Stimulated activated naive CD8-positive, alpha-beta T cell treated with anti-CD3 and anti-CD28 coated beads, Interleukin-15, Interleukin-2, amounts not matched to agents 100 U/mL and 50 U/mL, for 24 hours (primary cell): ENCODE results near the gene LCOR.
"Not testable (repeated sequence)": the region's sequence is repeated elsewhere in the genome, so short reads cannot be mapped to it uniquely, and the experiment has no call there.

Experiments
- ATAC-seq: fragments of 150-1000 bp; cut with Tn5 transposase; one replicate; pipeline ENCODE4 v1.10.0; 2021
- DNase-seq: peaks from one replicate; pipeline ENCODE4 v3.0.0; 2021

The LCOR gene

DNA sequence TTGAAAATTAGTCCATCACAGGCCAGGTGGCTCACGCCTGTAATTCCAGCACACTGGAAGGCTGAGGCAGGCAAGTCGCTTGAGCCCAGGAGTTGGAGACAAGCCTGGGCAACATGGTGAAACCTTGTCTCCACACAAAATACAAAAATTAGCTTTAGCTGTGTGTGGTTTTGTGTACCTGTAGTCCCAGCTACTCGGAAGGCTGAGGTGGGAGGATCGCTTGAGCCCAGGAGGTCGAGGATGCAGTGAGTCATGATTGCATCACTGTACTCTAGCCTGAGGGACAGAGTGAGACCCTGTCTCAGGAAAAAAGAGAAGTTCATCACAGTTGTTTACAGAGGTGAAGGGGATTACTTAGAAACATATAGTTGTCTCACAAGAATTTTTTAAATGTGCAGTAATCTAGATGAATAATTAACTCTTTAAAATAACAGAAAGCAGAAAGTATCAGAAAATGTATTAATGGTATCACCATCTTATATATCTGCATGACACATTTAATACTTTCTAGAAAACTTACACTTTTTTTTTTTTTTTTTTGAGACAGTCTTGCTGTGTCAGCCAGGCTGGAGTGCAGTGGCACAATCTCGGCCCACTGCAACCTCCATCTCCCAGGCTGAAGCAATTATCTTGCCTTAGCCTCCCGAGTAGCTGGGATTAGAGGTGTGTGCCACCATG is 8.9 kb downstream of the LCOR start:
- peak; percentile 13 for DNase-seq
- ATAC-seq, result peak; percentile 80

DNA sequence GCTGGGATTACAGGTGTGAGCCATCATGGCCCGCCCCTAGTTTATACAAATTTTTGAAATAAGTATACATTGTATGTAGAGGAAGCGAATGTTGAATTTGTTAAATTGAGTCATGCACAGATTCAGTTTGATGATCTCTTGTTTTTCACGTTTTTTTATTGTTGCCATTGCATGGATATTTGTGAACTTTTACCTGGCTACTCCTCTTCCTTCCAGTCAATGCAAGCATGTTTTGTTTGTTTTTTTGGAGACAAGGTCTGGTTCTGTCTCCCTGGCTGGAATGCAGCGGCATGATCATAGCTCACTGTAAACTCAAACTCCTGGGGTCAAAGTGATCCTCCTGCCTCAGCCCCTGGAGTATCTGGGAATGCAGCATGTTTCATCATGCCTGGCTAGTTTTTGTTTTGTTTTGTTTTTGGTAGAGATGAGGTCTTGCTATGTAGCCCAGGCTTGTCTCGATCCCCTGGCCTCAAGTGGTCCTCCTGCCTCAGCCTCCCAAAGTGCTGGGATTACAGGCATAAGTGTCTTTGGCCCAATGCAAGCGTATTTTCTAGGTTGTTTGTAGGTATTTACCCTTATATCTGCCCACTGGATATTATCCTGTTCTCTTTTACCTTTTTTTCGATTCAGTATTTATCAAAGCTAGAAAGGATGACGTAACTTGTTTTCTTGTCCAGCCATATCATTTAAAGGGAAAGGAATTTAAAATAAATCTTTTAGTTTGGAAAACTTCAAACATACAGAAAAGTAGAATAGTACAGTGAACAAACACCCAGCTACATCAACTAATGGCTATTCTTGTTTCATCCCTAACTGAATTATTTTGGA is 11.0 kb downstream of the LCOR start:
- ATAC-seq, result no peak
- no peak for DNase-seq

DNA sequence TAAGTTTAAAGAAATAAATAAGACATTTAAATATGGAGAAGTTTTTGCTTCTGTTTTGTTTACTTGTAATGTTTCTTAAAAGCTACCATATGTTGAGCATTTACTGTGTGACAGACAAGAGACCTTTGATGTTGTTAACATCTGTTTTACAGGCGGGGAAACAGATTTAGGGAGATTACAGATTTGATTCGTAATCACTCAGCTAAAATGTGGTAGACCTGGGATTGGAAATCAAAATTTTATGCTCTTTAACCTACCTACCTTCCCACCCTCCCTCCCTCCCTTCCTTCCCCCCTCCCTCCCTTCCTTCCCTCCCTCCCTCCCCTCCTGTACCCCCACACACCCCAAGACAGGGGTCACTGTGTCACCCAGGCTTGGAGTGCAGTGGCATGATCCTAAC is 11.7 kb downstream of the LCOR start:
- ATAC-seq, result no peak
- DNase-seq, result no peak

DNA sequence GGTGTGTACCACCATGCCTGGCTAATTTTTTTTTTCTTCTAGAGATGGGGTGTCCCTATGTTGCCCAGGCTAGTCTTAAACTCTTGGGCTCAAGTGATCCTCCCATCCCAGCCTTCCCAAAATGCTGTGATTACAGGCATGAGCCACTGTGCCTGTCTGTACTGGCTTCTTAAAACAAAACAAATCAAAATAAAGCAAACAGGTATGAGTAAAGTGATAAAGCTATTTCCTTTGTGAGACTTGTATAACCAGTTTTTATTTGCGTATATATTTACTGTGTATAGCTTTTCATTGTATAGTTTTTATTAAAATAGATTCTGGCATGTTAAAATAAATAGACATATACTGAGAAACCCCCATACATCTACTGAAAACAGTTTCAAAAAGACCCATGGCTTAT is 14.3 kb downstream of the LCOR start:
- DNase-seq (no peak), ATAC-seq (no peak)

DNA sequence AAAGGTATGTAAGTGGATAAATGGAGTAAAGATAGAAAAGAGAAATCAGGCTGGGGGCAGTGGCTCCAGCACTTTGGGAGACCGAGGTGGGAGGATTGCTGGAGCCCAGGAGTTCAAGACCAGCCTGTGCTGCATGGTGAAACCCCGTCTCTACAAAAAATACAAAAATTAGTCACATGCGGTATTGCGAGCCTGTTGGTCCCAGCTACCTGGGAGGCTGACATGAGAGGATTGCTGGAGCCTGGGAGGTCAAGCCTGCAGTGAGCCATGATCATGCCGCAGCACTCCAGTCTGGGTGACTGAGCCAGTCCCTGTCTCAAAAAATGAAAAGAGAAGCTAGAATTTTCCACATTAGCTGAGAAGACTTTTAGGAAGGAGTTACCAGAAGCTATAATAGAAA is 14.8 kb downstream of the LCOR start:
- DNase-seq (no peak), ATAC-seq (no peak)

DNA sequence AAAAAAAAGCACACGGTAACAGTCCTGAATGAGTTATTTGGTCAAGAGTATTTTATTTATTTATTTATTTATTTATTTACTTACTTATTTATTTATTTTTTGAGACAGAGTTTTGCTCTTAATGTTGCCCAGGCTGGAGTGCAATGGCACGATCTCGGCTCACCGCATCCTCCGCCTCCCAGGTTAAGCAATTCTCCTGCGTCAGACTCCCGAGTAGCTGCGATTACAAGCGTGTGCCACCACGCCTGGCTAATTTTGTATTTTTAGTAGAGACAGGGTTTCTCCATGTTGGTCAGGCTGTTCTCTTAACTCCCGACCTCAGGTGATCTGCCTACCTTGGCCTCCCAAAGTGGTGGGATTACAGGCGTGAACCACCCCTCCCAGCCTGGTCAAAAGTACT is 15.3 kb downstream of the LCOR start:
- ATAC-seq, DNase-seq: not testable (repeated sequence)

DNA sequence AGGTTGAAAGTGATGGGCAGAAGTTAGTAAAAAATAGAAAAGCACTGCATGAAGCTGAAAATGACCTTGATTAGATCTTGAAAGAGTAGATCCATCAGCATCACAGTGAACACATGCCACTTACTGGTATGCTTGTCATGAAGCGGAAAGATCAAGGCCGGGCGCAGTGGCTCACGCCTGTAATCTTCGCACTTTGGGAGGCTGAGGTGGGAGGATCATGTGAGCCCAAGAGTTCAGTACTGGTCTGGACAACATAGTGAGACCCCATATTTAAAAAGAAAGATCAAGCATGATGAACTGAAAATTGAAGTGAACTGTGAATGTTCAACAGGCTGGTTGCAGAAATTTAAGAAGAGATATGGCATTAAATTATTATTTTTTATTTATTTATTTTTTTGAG is 18.0 kb downstream of the LCOR start:
- DNase-seq (no peak), ATAC-seq (no peak)

DNA sequence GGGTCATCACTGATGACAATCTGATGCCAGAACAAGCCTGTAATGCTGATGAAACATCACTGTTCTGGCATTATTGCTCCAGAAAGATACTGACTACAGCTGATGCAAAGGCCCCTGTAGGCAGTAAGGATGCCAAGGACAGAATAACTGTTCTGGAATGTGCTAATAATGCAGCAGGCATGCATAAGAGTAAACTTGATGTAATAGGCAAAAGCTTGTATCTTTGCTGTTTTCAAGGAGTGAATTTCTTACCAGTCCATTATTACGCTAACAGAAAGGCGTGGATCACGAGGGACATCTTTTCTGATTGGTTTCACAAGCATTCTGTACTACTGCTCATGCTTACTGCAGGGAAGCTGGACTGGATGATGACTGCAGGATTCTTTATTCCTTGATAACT is 18.7 kb downstream of the LCOR start:
- ATAC-seq (no peak), DNase-seq (no peak)

DNA sequence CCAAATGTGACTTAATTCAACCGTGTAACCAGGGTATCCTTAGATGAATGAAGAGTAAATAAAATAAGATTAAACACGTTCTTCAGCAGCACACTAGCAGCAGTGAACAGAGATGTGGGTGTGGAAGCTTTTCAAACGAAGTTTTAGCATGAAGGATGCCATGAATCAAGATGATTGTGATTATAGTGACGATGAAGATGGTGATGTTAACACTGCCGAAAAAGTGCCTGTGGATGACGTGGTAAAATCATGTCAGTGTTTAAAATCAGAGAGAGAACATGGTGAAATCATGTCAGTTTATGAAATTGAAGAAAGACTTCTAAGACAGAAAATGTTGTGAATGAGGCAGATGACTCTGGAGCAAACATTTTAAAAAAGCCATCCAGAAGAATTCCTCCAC is 19.2 kb downstream of the LCOR start:
- ATAC-seq, result no peak
- no peak for DNase-seq

DNA sequence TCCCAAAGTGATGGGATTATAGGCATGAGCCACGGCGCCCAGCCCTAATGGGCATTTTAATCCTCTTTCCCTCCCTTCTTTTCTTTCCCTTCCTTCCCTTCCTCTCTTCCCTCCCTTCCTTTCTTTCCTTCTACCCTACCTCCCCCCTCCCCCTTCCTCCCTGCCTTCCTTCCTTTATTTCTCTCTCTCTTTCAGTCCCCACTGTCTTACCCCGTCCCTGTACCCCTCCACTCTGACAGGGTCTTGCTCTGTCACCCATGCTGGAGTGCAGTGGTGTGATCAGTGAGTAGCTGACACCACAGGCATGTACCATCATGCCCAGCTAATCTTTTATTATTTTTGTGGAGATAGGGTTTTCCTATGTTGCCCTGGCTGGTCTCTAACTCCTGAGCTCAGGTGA is 24.2 kb downstream of the LCOR start:
- no peak for DNase-seq
- no peak for ATAC-seq

DNA sequence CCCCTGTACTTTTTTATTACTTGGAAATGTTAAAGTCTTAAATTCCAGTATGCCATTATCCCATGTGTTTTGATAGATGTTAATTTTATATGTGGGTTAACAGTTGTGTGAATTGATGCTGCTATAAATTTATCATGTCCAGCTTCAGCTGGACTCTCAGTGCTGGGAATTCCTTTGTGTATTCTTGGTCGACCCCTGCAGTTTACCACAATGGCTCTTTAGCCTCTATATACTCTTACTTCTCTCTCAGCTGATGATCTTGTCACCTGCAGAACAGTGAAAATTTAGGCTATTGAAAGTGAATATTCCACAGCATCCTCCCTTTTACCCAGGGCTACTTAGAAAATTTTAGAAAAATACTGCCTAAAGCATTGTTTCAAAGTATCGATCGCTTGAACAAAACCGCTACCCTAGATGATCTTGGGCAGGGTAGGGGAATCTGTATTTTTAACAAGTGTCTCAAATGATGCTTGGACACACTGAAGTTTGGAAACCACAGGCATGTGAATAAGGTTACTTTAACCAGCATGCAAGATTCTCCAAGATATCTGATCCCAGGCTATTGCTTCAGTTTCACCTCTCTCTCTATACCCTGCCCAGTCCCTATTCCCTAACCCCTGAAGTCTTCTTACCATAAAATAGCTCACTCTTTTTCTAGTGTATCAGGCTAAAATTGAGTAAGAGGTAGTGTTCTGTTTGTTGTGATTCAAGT is 25.4 kb downstream of the LCOR start:
- no peak for ATAC-seq
- no peak for DNase-seq

DNA sequence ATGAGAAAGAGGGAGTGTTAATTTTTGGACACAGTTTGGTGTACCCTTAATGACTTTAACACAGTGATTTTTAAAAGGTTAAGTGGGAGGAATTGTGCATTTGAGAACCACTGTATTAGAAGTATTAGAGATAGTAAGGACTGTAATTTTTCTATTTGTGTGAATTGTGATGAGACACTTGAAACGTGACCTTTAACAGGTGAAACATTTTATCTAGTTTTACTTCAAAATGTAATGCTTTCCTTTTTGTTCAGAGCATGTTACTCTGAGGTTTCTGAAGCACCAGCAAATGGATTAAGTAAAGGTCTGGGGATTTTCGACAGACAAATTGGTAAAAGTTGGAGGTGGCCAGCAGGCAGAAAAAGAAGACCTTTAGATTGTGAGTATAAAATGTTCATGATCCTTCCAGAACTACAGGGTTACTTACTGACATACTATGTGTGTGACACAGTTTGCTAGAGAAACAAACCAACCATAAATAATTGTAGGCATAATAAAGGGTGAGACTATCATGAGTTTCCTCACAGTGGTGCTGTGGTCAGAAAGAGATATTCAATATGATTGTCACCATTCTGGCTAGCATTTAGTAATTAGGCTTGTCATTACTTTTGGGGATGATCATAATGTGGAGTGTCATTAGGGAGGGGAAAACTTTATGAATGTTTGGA is 26.1 kb downstream of the LCOR start:
- DNase-seq (no peak), ATAC-seq (peak; percentile 85)

DNA sequence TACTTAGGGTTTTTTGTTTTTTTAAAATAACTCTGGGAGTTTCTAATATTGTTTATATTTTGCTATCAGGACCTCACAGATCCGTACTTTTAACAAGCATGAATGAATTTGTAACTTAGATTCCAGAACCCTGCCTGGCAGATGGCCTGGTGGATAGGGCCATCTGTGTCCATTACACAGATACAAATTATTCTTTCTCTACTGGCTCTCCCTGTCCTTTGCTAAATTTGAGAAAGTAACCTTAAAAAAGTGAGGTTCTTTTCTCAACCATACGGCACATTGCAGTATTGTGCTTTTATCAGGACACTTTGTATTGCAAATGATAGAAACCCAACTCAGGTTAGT is 26.6 kb downstream of the LCOR start:
- DNase-seq, result no peak
- ATAC-seq, result no peak

DNA sequence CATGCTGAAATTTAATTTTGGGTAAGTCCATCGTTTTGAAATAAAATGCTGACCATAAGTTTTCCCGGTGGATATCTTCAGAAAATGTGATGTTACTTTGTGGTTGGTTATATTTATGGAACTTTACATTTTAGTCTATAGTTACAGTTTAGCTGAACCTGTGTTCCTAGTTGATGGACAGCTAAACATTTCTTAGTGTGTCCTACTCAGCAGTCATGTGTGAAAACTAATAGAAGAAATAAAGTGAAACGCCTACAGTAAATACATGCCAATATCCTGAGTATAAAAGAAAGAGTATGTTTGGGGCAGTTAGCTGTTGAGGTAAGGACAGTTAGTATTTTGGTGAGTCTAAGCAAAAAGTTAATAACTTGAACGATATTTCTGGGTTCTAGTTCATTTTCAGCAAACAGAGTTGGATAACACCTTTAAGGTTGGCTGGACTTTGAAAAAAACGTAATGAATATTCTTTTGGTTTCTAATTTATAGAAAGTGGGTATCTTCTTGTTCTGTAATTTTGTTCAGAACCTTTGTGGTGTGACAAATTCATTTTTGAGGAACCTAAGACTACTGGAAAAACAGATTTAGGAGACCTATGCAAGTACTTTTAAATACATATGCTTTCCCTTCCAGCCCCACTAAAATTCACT is 28.7 kb downstream of the LCOR start:
- no peak for ATAC-seq

DNA sequence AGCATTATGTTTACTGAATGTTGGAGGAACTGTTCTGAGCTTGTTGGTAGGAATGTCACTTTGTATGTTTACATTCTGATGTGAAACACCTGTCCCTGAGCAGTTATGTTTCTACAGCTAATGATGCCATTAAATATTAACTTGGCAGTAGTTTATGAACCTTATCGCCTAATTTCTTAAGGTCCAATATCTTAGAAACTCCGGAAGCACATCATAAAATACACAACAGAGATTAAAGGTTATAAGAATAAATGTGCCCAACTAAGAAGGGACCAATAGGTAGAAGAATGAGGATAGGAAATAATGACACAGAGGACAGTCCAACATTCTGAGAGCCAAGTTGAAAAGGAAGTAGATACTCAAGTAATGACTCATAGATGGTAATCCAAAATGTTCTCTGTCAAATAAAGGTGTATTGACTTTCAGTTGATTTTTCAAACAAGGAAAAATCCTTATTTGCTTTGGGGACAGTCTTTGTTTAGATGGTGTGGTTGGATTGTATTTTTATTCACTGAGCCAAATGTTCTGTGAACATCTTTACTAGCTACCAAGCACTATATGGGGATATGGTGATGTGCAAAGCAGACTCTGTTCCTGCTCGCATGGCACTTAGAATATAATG is 31.9 kb downstream of the LCOR start:
- DNase-seq (no peak), ATAC-seq (peak; percentile 90)

More for the DNA sequence above, 28.7 kb downstream of the LCOR start:
- no peak for DNase-seq

DNA sequence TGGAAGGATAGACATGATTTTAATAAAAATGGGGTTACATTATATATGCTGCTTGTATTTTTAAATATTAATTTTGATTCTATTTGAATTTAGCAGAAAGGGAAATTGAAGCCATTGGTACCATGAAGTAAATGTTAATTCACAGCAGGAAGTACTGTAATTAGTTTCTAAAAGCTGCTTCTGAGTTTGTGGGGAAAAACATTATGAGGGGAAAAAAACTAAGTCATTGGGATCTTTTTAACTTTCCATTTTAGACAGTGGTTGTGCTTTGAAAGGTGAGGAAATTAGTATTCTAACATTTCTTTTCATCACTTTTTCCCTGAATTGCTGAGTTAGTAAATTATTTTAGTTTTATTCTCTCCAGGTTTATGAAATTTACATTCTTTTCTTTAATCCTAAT is 41.0 kb downstream of the LCOR start:
- no peak for DNase-seq
- ATAC-seq, result no peak

DNA sequence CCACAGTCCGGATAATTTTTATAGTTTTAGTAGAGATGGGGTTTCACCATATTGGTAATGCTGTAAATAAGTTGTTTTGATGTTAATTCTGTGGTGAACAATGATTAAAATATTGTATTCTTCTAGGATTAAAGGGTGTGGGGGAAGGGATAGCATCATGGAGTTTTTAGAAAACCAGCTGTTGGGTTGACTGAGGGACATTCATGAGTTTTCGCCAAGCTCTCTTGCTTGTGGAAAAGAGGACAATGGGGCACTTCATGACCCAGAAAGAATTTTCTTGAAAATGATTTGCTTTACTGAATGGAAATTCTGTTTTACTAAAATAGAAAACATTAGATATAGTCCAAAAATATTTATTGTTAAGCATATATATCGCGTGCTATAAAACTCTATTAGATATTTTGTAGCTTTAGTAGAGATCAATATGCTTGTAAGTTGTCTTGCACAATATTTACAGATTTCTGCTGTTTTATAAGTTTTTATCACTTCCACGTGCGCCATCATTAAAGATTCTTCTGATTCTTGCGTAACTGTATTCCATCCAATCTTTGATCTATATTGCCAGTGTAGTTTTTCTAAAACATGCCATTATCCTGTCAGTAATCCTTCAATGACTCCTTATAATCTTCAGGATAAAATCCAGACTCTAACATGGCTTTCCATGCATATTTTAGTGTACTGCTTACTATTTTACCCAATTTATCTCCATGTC is 41.8 kb downstream of the LCOR start:
- ATAC-seq (no peak), DNase-seq (no peak)

DNA sequence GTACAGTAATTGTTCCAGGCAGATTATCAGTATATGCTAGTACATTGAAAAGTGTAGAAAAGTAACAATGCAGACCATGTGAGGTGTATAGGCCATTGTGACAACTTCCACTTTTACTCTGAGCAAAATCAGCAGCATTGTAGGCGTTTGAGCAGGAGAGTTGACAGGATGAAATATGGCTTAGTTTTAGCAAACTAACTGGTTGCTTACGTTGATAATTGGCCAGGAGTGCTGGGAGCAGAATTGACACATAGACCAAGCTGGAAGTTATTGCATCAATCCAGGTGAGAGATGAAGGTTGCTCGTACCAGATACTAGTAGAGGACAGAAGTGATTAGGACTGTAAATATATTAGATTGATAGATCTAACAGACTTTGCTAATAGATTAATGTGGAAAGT is 46.0 kb downstream of the LCOR start:
- DNase-seq (no peak), ATAC-seq (no peak)

DNA sequence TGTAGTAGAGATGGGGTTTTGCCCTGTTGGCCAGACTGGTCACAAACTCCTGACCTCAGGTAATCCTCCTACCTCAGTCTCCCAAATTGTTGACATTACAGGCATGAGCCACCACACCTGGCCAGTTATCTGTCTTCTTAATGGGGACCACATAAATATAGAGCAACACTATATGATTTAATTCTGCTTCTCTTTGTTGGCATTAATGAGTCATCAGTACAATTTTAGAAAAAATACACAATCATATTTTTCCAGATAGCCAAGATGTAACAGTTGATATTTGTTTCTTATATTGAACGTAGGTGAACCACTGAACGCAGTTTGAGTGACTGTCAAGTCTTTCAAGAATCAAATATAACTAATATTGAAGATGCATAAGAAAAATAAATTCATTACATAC is 48.5 kb downstream of the LCOR start:
- ATAC-seq, result no peak
- no peak for DNase-seq

DNA sequence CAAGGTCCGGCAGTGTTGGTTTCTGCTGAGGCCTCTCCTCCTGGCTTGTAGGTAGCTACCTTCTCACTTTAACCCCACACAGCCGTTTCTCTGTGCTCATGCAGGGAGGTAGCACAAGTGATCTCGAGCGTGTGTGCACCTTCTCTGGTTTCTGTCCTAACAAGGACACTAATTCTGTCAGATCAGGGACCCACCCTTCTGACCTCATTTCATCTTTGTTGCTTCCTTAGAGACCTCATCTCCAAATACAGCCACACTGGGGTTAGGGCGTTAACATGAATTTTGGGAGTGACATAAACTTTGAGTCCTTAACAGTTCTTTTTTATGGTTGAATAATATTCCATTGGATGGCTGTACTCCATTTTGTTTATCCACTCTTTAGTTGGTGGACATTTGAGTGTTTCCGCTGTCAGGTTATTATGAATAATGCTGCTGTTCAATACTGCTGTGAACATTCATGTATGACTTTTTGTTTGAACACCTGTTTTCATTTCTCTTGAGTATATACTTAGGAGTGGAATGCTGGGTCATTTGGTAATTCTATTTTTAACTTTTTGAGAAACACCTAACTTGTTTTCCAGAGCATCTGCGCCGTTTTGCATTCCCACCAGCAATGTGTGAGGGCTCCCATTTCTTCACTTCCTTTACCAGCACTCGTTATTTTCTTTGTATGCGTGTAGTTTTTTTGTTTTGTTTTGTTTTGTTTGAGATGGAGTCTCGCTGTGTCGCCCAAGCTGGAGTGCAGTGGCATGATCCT is 57.5 kb downstream of the LCOR start:
- no peak for ATAC-seq
- no peak for DNase-seq

DNA sequence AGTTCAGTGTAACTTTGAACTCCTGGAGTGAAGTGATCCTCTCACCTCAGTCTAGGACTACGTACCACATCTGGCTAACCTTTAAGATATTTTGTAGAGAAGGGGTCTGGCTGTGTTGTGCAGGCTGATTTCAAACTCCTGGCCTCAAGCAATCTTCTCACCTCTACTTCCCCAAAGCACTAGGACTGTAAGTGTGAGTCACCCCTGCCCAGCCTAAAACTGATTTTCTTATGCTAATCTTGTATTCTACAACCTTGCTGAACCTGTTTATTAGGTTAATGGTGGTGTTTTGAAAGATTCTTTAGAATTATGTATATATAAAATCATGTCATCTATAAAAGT is 58.0 kb downstream of the LCOR start:
- ATAC-seq (peak; percentile 43), DNase-seq (no peak)
